Measurements from ENCODE around the gene SCARF2. TPM values are rescaled to one million over a fixed set of nuclear protein-coding genes. Genes with fewer than 3 reads are reported as not detected.

Gene SCARF2
- total and polyA plus RNA-seq, 2 of the 13 experiments (the other 11 are each of a cell fraction or from before 2014, with no cell fraction given): 3.3 to 6.2 TPM

DNA sequence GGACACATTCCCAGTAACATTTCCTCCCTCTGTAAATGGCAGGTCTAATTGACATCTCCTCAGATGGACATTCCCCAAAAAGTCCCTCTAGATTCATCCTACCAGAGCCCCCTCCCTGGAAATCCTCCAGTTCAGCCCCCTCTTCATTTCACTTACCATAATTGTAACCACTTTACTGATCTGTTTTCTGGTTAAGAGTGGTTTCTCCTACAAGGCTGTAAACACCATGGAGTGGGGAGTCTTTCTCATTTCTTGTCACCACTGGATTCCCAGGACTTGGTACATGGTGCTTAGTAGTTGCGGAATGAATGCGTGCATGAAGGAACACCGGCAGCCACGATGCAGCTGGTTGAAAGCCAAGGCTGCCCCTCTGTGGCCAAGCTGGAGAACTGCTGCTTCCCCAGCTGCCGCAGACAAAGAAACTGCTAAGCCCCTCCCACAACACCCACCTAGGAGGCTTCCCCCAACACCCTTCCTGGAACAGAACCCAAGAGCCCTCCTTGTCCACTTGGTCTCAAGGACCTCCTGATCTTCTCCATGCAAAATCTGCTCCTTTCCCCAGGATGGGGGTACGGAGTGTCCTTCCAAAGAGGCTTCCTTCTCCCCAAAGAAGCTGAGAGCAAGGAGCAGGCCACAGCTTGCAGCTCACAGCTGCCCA lies 18.6 kb upstream of the SCARF2 start (continued):
- TF ChIP-seq TGIF2 (CRISPR knock-in tag; IDR thresholded peaks at IDR 0.05) (no peak), ZNF614 (CRISPR knock-in tag; IDR thresholded peaks at IDR 0.05; ENCODE audit: borderline replicate concordance) (no peak), NR2F2 (IDR thresholded peaks at IDR 0.05; ENCODE audit: borderline replicate concordance, low read depth) (no peak), ZNF557 (CRISPR knock-in tag; IDR thresholded peaks at IDR 0.05) (no peak), SPEN (CRISPR knock-in tag; IDR thresholded peaks at IDR 0.05; ENCODE audit: low read depth) (no peak), MEF2D (CRISPR knock-in tag; IDR thresholded peaks at IDR 0.05) (no peak), BRCA1 (CRISPR knock-in tag; IDR thresholded peaks at IDR 0.05) (no peak), ZNF317 (CRISPR knock-in tag; IDR thresholded peaks at IDR 0.05) (no peak), U2AF2 (IDR thresholded peaks at IDR 0.05; ENCODE audit: low read depth, low read length) (no peak), SCMH1 (CRISPR knock-in tag; IDR thresholded peaks at IDR 0.05; ENCODE audit: borderline replicate concordance) (no peak), ZFX (CRISPR knock-in tag; IDR thresholded peaks at IDR 0.05; ENCODE audit: low read depth) (peak; percentile 44; the same call in 1 of the 2 replicates), ZFP36 (IDR thresholded peaks at IDR 0.05; ENCODE audit: borderline replicate concordance, low read depth, low read length, partially characterized antibody) (no peak), FIP1L1 (IDR thresholded peaks at IDR 0.05; ENCODE audit: borderline replicate concordance, insufficient read depth, low read depth, low read length) (no peak), MLLT10 (CRISPR knock-in tag; IDR thresholded peaks at IDR 0.05) (no peak), YEATS2 (CRISPR knock-in tag; IDR thresholded peaks at IDR 0.05; ENCODE audit: borderline replicate concordance) (no peak), RNF2 (conservative IDR thresholded peaks at IDR 0.05; ENCODE audit: low read depth) (no peak), MTA1 (CRISPR knock-in tag; IDR thresholded peaks at IDR 0.05; ENCODE audit: borderline replicate concordance) (no peak), ZNF101 (CRISPR knock-in tag; IDR thresholded peaks at IDR 0.05; ENCODE audit: borderline replicate concordance, low read depth) (no peak), MED1 (CRISPR knock-in tag; IDR thresholded peaks at IDR 0.05) (no peak), BCL6 (CRISPR knock-in tag; IDR thresholded peaks at IDR 0.05) (0 out of 2 replicates have a peak, but pooled peaks have one; percentile 20)
- TF ChIP-seq, protein P1, sequence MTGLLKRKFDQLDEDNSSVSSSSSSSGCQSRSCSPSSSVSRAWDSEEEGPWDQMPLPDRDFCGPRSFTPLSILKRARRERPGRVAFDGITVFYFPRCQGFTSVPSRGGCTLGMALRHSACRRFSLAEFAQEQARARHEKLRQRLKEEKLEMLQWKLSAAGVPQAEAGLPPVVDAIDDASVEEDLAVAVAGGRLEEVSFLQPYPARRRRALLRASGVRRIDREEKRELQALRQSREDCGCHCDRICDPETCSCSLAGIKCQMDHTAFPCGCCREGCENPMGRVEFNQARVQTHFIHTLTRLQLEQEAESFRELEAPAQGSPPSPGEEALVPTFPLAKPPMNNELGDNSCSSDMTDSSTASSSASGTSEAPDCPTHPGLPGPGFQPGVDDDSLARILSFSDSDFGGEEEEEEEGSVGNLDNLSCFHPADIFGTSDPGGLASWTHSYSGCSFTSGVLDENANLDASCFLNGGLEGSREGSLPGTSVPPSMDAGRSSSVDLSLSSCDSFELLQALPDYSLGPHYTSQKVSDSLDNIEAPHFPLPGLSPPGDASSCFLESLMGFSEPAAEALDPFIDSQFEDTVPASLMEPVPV (CRISPR knock-in tag; IDR thresholded peaks at IDR 0.05): no peak
- TF ChIP-seq, protein P2, sequence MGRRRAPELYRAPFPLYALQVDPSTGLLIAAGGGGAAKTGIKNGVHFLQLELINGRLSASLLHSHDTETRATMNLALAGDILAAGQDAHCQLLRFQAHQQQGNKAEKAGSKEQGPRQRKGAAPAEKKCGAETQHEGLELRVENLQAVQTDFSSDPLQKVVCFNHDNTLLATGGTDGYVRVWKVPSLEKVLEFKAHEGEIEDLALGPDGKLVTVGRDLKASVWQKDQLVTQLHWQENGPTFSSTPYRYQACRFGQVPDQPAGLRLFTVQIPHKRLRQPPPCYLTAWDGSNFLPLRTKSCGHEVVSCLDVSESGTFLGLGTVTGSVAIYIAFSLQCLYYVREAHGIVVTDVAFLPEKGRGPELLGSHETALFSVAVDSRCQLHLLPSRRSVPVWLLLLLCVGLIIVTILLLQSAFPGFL (CRISPR knock-in tag; IDR thresholded peaks at IDR 0.05): no peak
- TF ChIP-seq, protein P3, sequence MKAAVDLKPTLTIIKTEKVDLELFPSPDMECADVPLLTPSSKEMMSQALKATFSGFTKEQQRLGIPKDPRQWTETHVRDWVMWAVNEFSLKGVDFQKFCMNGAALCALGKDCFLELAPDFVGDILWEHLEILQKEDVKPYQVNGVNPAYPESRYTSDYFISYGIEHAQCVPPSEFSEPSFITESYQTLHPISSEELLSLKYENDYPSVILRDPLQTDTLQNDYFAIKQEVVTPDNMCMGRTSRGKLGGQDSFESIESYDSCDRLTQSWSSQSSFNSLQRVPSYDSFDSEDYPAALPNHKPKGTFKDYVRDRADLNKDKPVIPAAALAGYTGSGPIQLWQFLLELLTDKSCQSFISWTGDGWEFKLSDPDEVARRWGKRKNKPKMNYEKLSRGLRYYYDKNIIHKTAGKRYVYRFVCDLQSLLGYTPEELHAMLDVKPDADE (CRISPR knock-in tag; IDR thresholded peaks at IDR 0.05): no peak
- TF ChIP-seq, protein P4, sequence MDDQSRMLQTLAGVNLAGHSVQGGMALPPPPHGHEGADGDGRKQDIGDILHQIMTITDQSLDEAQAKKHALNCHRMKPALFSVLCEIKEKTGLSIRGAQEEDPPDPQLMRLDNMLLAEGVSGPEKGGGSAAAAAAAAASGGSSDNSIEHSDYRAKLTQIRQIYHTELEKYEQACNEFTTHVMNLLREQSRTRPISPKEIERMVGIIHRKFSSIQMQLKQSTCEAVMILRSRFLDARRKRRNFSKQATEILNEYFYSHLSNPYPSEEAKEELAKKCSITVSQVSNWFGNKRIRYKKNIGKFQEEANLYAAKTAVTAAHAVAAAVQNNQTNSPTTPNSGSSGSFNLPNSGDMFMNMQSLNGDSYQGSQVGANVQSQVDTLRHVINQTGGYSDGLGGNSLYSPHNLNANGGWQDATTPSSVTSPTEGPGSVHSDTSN (CRISPR knock-in tag; IDR thresholded peaks at IDR 0.05; ENCODE audit: borderline replicate concordance): no peak
- TF ChIP-seq, protein P5, sequence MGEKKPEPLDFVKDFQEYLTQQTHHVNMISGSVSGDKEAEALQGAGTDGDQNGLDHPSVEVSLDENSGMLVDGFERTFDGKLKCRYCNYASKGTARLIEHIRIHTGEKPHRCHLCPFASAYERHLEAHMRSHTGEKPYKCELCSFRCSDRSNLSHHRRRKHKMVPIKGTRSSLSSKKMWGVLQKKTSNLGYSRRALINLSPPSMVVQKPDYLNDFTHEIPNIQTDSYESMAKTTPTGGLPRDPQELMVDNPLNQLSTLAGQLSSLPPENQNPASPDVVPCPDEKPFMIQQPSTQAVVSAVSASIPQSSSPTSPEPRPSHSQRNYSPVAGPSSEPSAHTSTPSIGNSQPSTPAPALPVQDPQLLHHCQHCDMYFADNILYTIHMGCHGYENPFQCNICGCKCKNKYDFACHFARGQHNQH (CRISPR knock-in tag; IDR thresholded peaks at IDR 0.05): peak; percentile 43; the same call in 1 of the 2 replicates

Data from HepG2 (cell line).